CD4-positive, alpha-beta T cell treated with Interleukin-17A for 4 hours (primary cell): Measurements from ENCODE around the gene PTTG2.

Experiments used
- DNase-seq: peaks from one replicate; pipeline ENCODE4 v3.0.0-alpha.2; 2020; ENCODE audit warnings: mixed read lengths

The PTTG2 gene

GRCh38 chr4:37989398-37990260 lies 29.4 kb downstream of the PTTG2 start:
- no peak for DNase-seq

GRCh38 chr4:37990731-37991245 lies 30.6 kb downstream of the PTTG2 start:
- no peak for DNase-seq

DNA sequence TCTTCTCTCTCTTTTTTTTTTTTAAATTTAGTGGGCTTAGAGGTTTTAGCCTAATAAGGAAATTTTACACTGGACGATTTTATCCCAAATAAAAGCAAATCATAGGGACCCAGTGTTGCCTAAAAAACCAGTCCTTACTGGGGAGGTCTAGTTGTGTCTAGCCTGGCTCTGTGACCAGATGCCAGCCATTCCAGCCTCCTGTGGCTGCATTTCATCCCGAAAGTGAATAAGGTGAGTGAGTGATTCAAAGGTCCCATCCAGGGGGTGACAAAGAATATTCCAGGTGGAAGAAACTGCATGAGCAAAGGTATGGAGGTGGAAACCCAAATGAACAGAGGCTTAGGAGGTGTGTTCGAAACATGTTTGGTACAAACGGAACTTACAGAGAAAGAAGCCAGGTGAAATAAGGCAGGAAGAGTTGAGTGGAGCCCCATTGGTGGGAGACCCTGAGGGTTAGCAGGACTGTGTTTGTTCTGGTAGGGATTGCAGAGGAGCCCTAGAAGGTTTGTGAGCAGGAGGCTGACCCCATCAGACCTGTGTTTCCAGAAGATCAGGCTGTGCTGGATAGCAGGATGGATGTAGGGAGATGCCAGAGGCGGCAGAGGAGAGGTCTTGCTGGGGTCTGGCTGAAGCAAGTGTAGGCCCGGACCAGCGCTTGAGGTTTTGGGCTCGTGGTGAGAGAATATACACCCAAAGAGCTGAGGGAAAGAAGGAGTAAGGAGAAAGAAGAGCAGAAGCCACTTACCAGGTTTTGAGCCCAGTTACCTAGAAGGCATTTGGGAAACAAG lies 31.6 kb downstream of the PTTG2 start:
- no peak for DNase-seq

DNA sequence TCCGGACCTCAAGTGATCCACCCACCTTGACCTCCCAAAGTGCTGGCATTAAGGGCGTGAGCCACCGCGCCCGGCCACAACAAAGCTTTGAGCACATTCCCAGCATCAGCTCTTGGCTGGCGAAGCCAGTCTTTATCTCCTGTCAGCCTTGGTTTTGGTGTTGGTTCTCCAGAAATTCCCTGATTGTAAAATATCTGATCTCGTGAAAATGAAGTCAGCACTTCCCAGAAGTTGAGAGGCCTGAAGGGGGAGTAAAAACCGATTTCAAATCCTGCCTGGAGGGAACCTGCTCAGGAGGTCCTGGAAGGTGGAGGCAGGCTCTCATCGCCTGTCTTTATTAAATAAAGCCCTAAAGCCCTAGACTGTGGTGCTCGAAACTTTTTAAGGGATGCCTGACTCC lies 33.6 kb downstream of the PTTG2 start:
- no peak for DNase-seq

GRCh38 chr4:37994569-37994968 lies 34.4 kb downstream of the PTTG2 start:
- no peak for DNase-seq

GRCh38 chr4:37995299-37995821 lies 35.2 kb downstream of the PTTG2 start:
- DNase-seq = no peak

GRCh38 chr4:37995981-37996775 lies 36.0 kb downstream of the PTTG2 start:
- DNase-seq = no peak

- no peak for DNase-seq
Measured at GRCh38 chr4:37998226-37998625, 38.0 kb downstream of the PTTG2 start.

GRCh38 chr4:37999000-37999716 lies 39.0 kb downstream of the PTTG2 start:
- DNase-seq = peak; percentile 16

GRCh38 chr4:37999965-38000364 lies 39.8 kb downstream of the PTTG2 start:
- no peak for DNase-seq

DNA sequence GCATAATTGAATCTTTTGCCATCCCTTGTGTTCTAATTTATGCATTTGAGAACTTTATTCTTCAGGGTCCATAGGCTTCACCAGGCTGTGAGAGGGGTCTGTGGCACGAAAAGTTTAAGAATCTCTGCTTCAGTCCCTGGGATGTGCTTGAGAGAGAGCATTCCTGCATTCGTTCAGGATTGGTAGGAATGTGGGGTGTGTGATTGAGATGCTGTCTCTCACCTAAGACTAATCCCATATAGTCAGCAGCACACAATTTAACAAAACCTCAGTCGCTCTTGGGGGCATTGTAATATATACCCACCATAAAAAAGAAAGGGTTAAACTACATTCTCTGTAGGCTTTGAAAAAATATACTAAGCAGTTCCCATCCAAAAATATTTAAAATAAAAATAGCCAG lies 41.7 kb downstream of the PTTG2 start:
- DNase-seq = no peak

- no peak for DNase-seq
Measured at GRCh38 chr4:38002451-38003071, 42.4 kb downstream of the PTTG2 start.

GRCh38 chr4:38003102-38003501 lies 42.9 kb downstream of the PTTG2 start:
- DNase-seq = no peak

- no peak for DNase-seq
Measured at GRCh38 chr4:38003628-38004027, 43.4 kb downstream of the PTTG2 start.

- no peak for DNase-seq
Measured at GRCh38 chr4:38004062-38004461, 43.9 kb downstream of the PTTG2 start.

- DNase-seq = no peak
Measured at GRCh38 chr4:38004887-38005286, 44.7 kb downstream of the PTTG2 start.

- DNase-seq = no peak
Measured at GRCh38 chr4:38005637-38006036, 45.4 kb downstream of the PTTG2 start.

DNA sequence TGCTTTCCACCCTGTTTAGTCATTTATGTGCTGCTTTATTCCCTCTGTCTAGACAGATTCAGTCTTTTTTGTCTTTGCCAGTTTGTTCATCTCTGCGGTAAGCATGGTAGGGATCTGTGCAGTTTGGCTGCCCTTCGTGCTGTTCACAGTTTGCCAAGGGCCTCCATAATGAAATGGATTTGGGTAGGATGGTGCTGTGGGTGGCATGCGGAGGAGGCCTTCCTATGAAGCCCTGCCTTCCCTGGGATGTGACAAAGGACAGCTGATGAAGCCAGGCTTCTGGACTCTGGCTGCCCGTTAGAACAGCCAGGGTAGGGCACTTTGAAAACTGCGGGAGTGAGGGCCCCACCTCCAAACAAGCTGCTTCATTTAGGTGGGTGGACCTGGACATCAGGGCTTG lies 47.4 kb downstream of the PTTG2 start:
- DNase-seq = no peak

DNA sequence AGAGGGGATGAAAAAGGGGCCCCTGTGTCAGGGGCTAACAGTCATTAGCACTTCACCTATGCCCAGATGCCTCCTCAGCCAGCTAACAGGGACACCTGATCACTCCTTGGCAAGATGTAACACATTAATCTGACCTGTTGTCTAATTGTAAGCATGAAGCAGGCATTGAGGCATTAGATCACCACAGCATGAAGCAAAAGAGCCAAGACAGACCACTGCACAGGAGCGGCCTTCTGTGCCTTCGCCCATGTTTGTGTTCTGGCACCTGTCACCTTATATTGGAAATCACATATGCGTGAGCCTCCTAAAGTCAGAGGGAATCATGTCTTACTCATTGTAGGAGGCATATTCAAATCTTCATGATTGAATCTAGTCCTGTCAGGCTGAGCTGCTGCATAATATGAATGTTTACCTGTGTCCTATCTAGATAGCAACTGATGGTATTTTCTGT lies 48.4 kb downstream of the PTTG2 start:
- DNase-seq = no peak

GRCh38 chr4:38009421-38009820 lies 49.2 kb downstream of the PTTG2 start:
- no peak for DNase-seq

- no peak for DNase-seq
Measured at GRCh38 chr4:38009949-38010348, 49.8 kb downstream of the PTTG2 start.
